Stimulated activated naive CD8-positive, alpha-beta T cell treated with anti-CD3 and anti-CD28 coated beads, Interleukin-15, Interleukin-2, amounts not matched to agents 100 ng/mL and 50 ng/mL, for 24 hours (primary cell): ENCODE data around the gene WDR86.

Source experiments
- H3K27ac Mint-ChIP-seq: one replicate; pipeline ENCODE4 v1.8.0; 2021; ENCODE audit warnings: mild to moderate bottlenecking, mixed read lengths
- H3K27me3 Mint-ChIP-seq: one replicate; pipeline ENCODE4 v1.8.0; 2021; ENCODE audit warnings: mixed read lengths
- H3K36me3 Mint-ChIP-seq: one replicate; pipeline ENCODE4 v1.8.0; 2021; ENCODE audit warnings: low read depth, mixed read lengths
- H3K4me1 Mint-ChIP-seq: one replicate; pipeline ENCODE4 v1.8.0; 2021; ENCODE audit warnings: low read depth, mixed read lengths
- H3K4me3 Mint-ChIP-seq: one replicate; pipeline ENCODE4 v1.8.0; 2021; ENCODE audit warnings: mild to moderate bottlenecking, mixed read lengths
- H3K9me3 Mint-ChIP-seq: one replicate; pipeline ENCODE4 v1.8.0; 2021; ENCODE audit warnings: mixed read lengths

Gene WDR86

DNA sequence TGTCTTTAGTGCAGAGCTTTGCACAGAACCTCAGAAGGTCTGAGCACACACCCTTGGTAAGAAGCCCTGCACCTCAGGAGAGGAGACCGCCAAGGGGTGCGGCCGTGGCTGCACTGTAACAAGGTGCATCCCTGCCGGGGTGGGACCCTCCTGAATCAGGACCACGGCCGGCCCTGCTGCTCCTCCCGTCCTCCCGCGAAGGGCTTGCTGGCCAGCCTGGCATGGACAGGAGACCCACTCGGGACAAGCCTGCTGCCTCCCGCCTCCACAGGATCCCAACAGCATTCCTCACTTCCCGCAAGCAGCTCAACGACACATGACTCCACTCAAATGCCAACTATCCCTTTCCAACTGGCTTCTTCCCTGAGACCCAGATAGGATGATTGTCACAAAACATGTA is 12.8 kb downstream of the WDR86 start:
- no peaks in the 10 kb centered on the region for H3K27me3 Mint-ChIP-seq
- H3K4me3 Mint-ChIP-seq, result no peak overlapping the region
- no peak overlapping the region for H3K27ac Mint-ChIP-seq

GRCh38 chr7:151396328-151396970 is 13.4 kb downstream of the WDR86 start:
- Mint-ChIP-seq H3K27me3 (no peaks in the 10 kb centered on the region), H3K4me1 (peaks cover 3% of the 10 kb centered on the region), H3K27ac (no peak overlapping the region), H3K4me3 (no peak overlapping the region), H3K36me3 (no peaks in the 10 kb centered on the region), H3K9me3 (peaks cover 6% of the 10 kb centered on the region)

More for the DNA sequence above, 12.8 kb downstream of the WDR86 start:
- H3K36me3 Mint-ChIP-seq, result no peaks in the 10 kb centered on the region
- peaks cover 6% of the 10 kb centered on the region for H3K9me3 Mint-ChIP-seq
- peaks cover 3% of the 10 kb centered on the region for H3K4me1 Mint-ChIP-seq

- Mint-ChIP-seq H3K27me3 (no peaks in the 10 kb centered on the region), H3K4me1 (peaks cover 3% of the 10 kb centered on the region), H3K9me3 (peaks cover 6% of the 10 kb centered on the region), H3K36me3 (no peaks in the 10 kb centered on the region), H3K4me3 (no peak overlapping the region), H3K27ac (no peak overlapping the region)
Observed at GRCh38 chr7:151395036-151395367, 14.8 kb downstream of the WDR86 start.

- Mint-ChIP-seq H3K9me3 (peaks cover 6% of the 10 kb centered on the region), H3K4me1 (peaks cover 3% of the 10 kb centered on the region), H3K27me3 (peaks cover 4% of the 10 kb centered on the region), H3K36me3 (no peaks in the 10 kb centered on the region), H3K4me3 (no peak overlapping the region), H3K27ac (no peak overlapping the region)
Observed at GRCh38 chr7:151394076-151395035, 15.5 kb downstream of the WDR86 start.

GRCh38 chr7:151393031-151393977 is 16.5 kb downstream of the WDR86 start:
- no peak overlapping the region for H3K27ac Mint-ChIP-seq
- H3K9me3 Mint-ChIP-seq, result peaks cover 5% of the 10 kb centered on the region
- H3K4me1 Mint-ChIP-seq, result peaks cover 3% of the 10 kb centered on the region
- H3K4me3 Mint-ChIP-seq, result no peak overlapping the region
- H3K27me3 Mint-ChIP-seq, result peaks cover 4% of the 10 kb centered on the region
- H3K36me3 Mint-ChIP-seq, result no peaks in the 10 kb centered on the region

GRCh38 chr7:151392426-151392825 is 17.4 kb downstream of the WDR86 start:
- H3K36me3 Mint-ChIP-seq, result no peaks in the 10 kb centered on the region
- peaks cover 4% of the 10 kb centered on the region for H3K27me3 Mint-ChIP-seq
- H3K9me3 Mint-ChIP-seq, result no peaks in the 10 kb centered on the region
- H3K4me3 Mint-ChIP-seq, result no peak overlapping the region
- H3K27ac Mint-ChIP-seq, result no peak overlapping the region
- H3K4me1 Mint-ChIP-seq, result no peaks in the 10 kb centered on the region

DNA sequence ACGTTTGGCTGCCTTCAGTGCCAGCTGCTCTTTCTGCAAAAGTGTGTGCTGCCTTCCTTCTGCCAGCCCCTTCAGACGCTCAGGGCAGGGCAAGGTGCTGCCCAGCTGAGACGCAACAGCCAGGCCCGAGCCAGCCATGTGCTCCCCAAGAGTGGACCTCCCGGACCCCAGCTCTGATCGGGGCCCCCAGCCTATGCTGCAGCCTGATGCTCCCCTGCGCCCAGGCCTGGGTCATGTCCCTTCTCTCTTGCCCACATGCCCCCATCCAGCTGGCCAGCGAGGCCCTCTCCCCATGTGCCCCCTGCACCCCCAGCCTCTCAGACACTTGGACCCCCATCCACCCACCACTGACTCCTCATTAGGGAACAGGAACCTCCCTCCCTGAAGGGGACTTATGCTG is 17.8 kb downstream of the WDR86 start:
- no peaks in the 10 kb centered on the region for H3K36me3 Mint-ChIP-seq
- no peak overlapping the region for H3K4me3 Mint-ChIP-seq
- no peaks in the 10 kb centered on the region for H3K4me1 Mint-ChIP-seq
- H3K27me3 Mint-ChIP-seq, result peaks cover 4% of the 10 kb centered on the region
- no peaks in the 10 kb centered on the region for H3K9me3 Mint-ChIP-seq
- H3K27ac Mint-ChIP-seq, result no peak overlapping the region

DNA sequence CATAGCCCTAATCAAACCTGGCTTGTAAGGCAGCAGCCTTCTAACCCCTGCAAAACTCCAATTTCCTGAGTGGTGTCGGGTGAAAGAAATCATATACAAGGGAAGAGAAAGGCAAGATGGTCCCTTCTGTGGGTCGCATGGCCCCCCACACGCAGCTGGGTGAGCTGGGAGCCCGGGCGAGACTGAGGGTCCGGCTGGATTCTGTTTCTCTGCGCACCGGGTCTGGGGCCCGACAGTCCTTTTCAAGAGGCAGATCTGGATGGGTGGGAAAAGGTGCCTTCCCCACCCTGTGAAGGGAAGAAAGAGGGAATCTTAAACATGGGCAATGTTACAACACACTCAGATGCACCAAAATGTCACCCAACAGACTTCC is 18.5 kb downstream of the WDR86 start:
- no peaks in the 10 kb centered on the region for H3K4me1 Mint-ChIP-seq
- H3K36me3 Mint-ChIP-seq, result no peaks in the 10 kb centered on the region
- H3K27me3 Mint-ChIP-seq, result peaks cover 4% of the 10 kb centered on the region
- no peak overlapping the region for H3K4me3 Mint-ChIP-seq
- no peak overlapping the region for H3K27ac Mint-ChIP-seq
- H3K9me3 Mint-ChIP-seq, result no peaks in the 10 kb centered on the region

DNA sequence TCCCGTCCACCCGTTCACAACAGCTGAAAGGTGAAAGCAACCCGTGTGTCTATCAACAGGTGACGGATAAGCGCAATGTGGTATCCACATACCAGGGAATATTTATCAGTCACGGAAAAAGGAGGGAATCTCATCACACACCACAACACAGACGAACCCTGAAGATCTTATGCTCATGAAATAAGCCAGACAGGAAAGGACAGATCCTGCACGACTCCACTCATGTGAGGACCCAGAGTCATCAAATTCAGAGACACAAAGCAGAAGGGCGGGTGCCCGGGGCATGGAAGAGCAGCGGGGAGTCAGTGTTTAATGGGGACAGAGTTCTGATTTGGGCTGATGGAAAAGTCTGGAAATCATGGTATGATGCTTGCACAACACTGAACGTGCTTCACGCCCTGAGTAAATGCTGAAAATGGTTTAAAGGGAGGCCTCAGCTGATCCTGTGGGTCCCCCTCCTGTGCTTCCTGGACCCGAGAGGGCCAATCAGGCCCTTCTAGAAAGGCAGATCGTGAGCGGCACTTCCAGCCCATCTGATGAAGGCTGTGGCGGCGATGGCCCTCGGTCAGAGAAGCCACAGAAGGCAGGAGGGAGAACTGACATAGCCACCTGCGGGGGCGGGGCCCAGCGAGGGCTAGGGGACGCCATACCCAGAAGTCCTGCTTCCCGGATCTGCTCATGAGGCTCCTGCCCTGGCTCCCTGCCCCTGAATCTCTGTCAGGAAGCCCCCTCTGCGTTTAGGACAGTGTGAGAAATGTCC is 19.1 kb downstream of the WDR86 start:
- no peak overlapping the region for H3K4me3 Mint-ChIP-seq
- peaks cover 4% of the 10 kb centered on the region for H3K27me3 Mint-ChIP-seq
- no peak overlapping the region for H3K27ac Mint-ChIP-seq
- no peaks in the 10 kb centered on the region for H3K4me1 Mint-ChIP-seq
- H3K9me3 Mint-ChIP-seq, result no peaks in the 10 kb centered on the region
- no peaks in the 10 kb centered on the region for H3K36me3 Mint-ChIP-seq

DNA sequence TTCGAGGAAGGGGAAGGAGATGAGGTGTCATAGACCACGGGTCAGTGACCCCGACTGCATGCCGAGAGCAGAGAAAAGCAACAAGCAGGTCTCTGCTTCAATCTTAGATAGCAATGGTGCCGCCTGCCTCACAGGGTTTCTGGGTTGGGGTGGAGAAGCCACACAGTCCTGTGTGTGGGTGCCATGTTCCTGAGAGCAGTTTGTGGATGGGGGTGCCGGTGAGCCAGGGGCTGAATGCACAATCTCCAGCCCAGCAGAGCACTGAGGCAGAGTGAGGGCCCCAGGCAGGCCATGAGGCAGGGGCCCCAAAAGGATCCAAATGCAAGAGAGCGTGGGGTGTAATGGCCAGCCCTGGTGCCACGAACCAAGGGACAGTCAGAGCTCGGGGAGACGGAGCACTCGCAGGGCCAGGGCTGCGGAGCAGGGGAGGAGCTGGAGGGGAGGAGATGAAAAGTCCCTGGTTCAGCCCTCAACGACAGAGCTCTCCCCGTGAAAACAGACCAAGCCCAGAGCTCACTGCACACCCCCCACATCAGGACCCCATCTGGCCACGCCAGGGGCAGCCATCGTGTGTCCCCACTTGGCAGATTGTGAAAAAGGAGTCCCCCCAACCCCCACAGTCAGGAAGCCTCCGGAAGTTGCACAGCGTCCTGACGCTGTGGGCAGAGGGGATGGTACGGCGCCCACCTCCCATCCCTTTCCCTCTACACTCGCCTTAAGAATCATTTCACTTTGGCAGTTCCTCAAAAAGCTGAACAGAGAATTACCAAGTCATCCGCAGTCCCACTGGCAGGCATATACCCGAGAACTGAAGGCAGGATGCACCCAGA is 19.9 kb downstream of the WDR86 start:
- Mint-ChIP-seq H3K9me3 (no peaks in the 10 kb centered on the region), H3K4me3 (no peak overlapping the region), H3K27me3 (peaks cover 4% of the 10 kb centered on the region), H3K4me1 (no peaks in the 10 kb centered on the region), H3K36me3 (no peaks in the 10 kb centered on the region), H3K27ac (no peak overlapping the region)

- no peaks in the 10 kb centered on the region for H3K36me3 Mint-ChIP-seq
- H3K27ac Mint-ChIP-seq, result no peak overlapping the region
- H3K27me3 Mint-ChIP-seq, result peaks cover 11% of the 10 kb centered on the region
- H3K9me3 Mint-ChIP-seq, result no peaks in the 10 kb centered on the region
- H3K4me1 Mint-ChIP-seq, result no peaks in the 10 kb centered on the region
- no peak overlapping the region for H3K4me3 Mint-ChIP-seq
Observed at GRCh38 chr7:151389096-151389767, 20.6 kb downstream of the WDR86 start.

DNA sequence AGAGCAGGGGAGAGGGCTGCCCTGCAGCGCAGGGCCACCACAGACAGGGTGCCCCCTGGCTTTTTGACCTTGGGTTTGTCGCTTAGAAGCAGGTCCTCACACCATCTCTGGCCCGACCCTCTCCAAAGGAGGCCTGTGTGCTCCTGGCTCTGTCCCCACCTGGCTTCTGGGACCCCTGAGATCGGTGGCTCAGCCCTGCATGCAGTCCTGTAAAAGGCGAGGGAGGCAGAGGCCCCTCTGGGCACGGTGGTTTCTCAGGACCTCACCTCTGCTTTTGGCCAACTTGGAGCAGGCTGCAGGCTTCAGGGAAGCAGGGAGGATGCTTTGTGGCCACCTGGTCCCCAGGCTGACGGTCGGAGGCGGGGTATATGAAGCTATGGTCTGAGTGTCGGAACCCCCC is 21.4 kb downstream of the WDR86 start:
- Mint-ChIP-seq H3K4me1 (no peaks in the 10 kb centered on the region), H3K36me3 (no peaks in the 10 kb centered on the region), H3K27ac (no peak overlapping the region), H3K4me3 (no peak overlapping the region), H3K27me3 (peaks cover 16% of the 10 kb centered on the region), H3K9me3 (no peaks in the 10 kb centered on the region)

GRCh38 chr7:151388007-151388297 is 21.9 kb downstream of the WDR86 start:
- Mint-ChIP-seq H3K4me1 (no peaks in the 10 kb centered on the region), H3K4me3 (no peak overlapping the region), H3K36me3 (no peaks in the 10 kb centered on the region), H3K27me3 (peaks cover 16% of the 10 kb centered on the region), H3K27ac (no peak overlapping the region), H3K9me3 (no peaks in the 10 kb centered on the region)
